ENCODE measurements around the gene FHIT.
"Not testable (repeated sequence)": the region's sequence is repeated elsewhere in the genome, so short reads cannot be mapped to it uniquely, and the experiment has no call there.

FHIT gene

DNA sequence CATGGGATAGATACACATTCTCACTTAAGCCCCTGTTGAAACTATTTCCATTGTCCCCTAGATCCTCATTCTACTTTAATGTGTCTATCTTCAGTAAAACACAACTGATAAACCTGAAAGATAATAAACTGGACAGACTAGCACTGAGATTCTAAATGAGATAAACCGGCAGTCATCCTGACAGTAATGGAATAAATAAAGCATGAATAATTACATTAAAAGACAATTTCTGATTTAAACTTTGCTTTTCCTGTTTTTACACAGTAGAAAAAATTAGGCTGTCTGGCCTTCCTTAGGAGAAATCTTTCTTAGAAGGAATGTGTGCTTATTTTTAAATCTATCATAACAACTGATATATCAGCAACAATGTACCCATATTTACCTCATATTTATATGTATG lies 232.4 kb downstream of the FHIT start:
- Histone ChIP-seq H3K36me3 (replicated peaks; ENCODE audit: low read depth, low read length) (no peaks in the 10 kb centered on the region), H3K27ac (ENCODE audit: low read length) (no peak overlapping the region), H3K27me3 (ENCODE audit: low read depth, low read length) (no peaks in the 10 kb centered on the region), H3K9ac (ENCODE audit: low read length) (no peak overlapping the region), H3K4me3 (ENCODE audit: low read length) (no peak overlapping the region), H4K20me1 (ENCODE audit: insufficient read depth, low read length) (no peaks in the 10 kb centered on the region), H3K79me2 (ENCODE audit: low read length) (no peaks in the 10 kb centered on the region), H3K4me1 (ENCODE audit: low read length) (no peaks in the 10 kb centered on the region), H3K4me2 (ENCODE audit: low read length) (no peak overlapping the region), H2AFZ (ENCODE audit: low read depth, low read length) (no peak overlapping the region), H3K9me3 (ENCODE audit: insufficient read depth, low read length) (no peaks in the 10 kb centered on the region)
- no peak for TF ChIP-seq CTCF (IDR thresholded peaks at IDR 0.05; ENCODE audit: low read depth, low read length)
- TF ChIP-seq EZH2phosphoT487 (IDR thresholded peaks at IDR 0.05; ENCODE audit: low read depth): no peak

- not testable (repeated sequence) for H3K9ac ChIP-seq (ENCODE audit: low read length); H3K9me3 ChIP-seq (ENCODE audit: insufficient read depth, low read length); H3K79me2 ChIP-seq (ENCODE audit: low read length); H3K27me3 ChIP-seq (ENCODE audit: low read depth, low read length); H4K20me1 ChIP-seq (ENCODE audit: insufficient read depth, low read length); H3K4me3 ChIP-seq (ENCODE audit: low read length); H2AFZ ChIP-seq (ENCODE audit: low read depth, low read length); H3K27ac ChIP-seq (ENCODE audit: low read length); H3K4me1 ChIP-seq (ENCODE audit: low read length); H3K4me2 ChIP-seq (ENCODE audit: low read length); H3K36me3 ChIP-seq (replicated peaks; ENCODE audit: low read depth, low read length)
These were observed 234.2 kb downstream of the FHIT start for GRCh38 chr3:61017028-61017427.

- Histone ChIP-seq H2AFZ (ENCODE audit: low read depth, low read length) (no peak overlapping the region), H3K9ac (ENCODE audit: low read length) (no peak overlapping the region), H3K27ac (ENCODE audit: low read length) (no peak overlapping the region), H3K27me3 (ENCODE audit: low read depth, low read length) (no peaks in the 10 kb centered on the region), H3K4me3 (ENCODE audit: low read length) (no peak overlapping the region), H3K36me3 (replicated peaks; ENCODE audit: low read depth, low read length) (no peaks in the 10 kb centered on the region), H3K4me2 (ENCODE audit: low read length) (no peak overlapping the region), H3K9me3 (ENCODE audit: insufficient read depth, low read length) (no peaks in the 10 kb centered on the region), H4K20me1 (ENCODE audit: insufficient read depth, low read length) (no peaks in the 10 kb centered on the region), H3K4me1 (ENCODE audit: low read length) (no peaks in the 10 kb centered on the region), H3K79me2 (ENCODE audit: low read length) (no peaks in the 10 kb centered on the region)
- TF ChIP-seq EZH2phosphoT487 (IDR thresholded peaks at IDR 0.05; ENCODE audit: low read depth) (no peak), CTCF (IDR thresholded peaks at IDR 0.05; ENCODE audit: low read depth, low read length) (no peak)
These were observed 235.4 kb downstream of the FHIT start for GRCh38 chr3:61015859-61016258.

DNA sequence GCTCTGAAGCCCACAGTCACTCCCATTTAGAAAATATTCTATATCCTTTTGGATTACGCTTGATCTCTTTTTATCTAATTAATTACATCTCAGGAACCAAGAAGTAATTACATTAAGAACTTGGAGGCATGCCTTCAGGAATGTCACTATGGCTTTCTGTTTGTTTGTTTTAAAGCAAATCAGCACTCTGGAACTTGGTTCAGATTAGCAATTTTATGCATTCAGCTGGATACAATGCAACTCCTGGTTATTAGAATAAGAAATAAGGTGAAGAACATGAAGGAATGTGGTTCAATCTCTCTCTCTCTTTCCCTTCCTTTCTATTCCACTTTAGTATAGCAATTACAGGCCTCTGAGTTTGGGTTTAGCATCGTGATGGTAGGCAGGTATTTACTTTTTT lies 235.8 kb downstream of the FHIT start:
- Histone ChIP-seq H3K4me2 (ENCODE audit: low read length) (no peak overlapping the region), H3K79me2 (ENCODE audit: low read length) (no peaks in the 10 kb centered on the region), H4K20me1 (ENCODE audit: insufficient read depth, low read length) (no peaks in the 10 kb centered on the region), H3K4me1 (ENCODE audit: low read length) (no peaks in the 10 kb centered on the region), H3K9ac (ENCODE audit: low read length) (no peak overlapping the region), H3K9me3 (ENCODE audit: insufficient read depth, low read length) (no peaks in the 10 kb centered on the region), H2AFZ (ENCODE audit: low read depth, low read length) (no peak overlapping the region), H3K4me3 (ENCODE audit: low read length) (no peak overlapping the region), H3K36me3 (replicated peaks; ENCODE audit: low read depth, low read length) (no peaks in the 10 kb centered on the region), H3K27me3 (ENCODE audit: low read depth, low read length) (no peaks in the 10 kb centered on the region), H3K27ac (ENCODE audit: low read length) (no peak overlapping the region)
- TF ChIP-seq EZH2phosphoT487 (IDR thresholded peaks at IDR 0.05; ENCODE audit: low read depth) (no peak), CTCF (IDR thresholded peaks at IDR 0.05; ENCODE audit: low read depth, low read length) (no peak)

DNA sequence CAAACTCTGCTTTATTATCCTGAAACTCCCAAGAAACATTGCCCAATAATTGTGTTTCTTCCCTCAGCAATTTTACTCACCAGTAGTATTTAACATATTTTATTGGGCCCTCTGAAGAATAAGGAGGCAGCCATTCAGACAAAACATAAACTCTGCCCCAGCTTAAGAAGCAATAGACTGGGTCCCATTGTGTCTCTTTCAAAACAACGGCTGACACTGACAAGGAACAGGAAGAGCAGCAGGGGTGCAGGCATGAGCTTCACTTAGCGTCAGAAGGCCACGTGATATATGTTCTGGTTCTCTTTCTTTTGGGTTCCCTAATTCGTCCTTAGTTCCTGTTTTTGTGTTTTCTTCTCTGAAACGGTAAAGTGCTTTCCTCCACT lies 242.3 kb downstream of the FHIT start:
- H3K27ac ChIP-seq (ENCODE audit: low read length): peak overlapping the region; percentile 5; the same call in 1 of the 2 replicates
- no peaks in the 10 kb centered on the region for H3K79me2 ChIP-seq (ENCODE audit: low read length)
- peaks cover 22% of the 10 kb centered on the region for H3K4me1 ChIP-seq (ENCODE audit: low read length)
- TF ChIP-seq CTCF (IDR thresholded peaks at IDR 0.05; ENCODE audit: low read depth, low read length): no peak
- TF ChIP-seq EZH2phosphoT487 (IDR thresholded peaks at IDR 0.05; ENCODE audit: low read depth): no peak
- H3K4me2 ChIP-seq (ENCODE audit: low read length): peak overlapping the region; percentile 41
- H3K9me3 ChIP-seq (ENCODE audit: insufficient read depth, low read length): no peaks in the 10 kb centered on the region
- H2AFZ ChIP-seq (ENCODE audit: low read depth, low read length): peak overlapping the region; percentile 61
- H3K4me3 ChIP-seq (ENCODE audit: low read length): peak overlapping the region; percentile 5; the same call in 1 of the 2 replicates
- no peaks in the 10 kb centered on the region for H3K36me3 ChIP-seq (replicated peaks; ENCODE audit: low read depth, low read length)
- no peaks in the 10 kb centered on the region for H3K27me3 ChIP-seq (ENCODE audit: low read depth, low read length)
- H4K20me1 ChIP-seq (ENCODE audit: insufficient read depth, low read length): no peaks in the 10 kb centered on the region
- no peak overlapping the region for H3K9ac ChIP-seq (ENCODE audit: low read length)
